ENCODE measurements around the gene ACTN4. TPM values are rescaled to one million over a fixed set of nuclear protein-coding genes. Genes with fewer than 3 reads are reported as not detected.

The ACTN4 gene
- total RNA-seq, 2 donors from 2014 or later = 1,019 to 1,060 TPM

DNA sequence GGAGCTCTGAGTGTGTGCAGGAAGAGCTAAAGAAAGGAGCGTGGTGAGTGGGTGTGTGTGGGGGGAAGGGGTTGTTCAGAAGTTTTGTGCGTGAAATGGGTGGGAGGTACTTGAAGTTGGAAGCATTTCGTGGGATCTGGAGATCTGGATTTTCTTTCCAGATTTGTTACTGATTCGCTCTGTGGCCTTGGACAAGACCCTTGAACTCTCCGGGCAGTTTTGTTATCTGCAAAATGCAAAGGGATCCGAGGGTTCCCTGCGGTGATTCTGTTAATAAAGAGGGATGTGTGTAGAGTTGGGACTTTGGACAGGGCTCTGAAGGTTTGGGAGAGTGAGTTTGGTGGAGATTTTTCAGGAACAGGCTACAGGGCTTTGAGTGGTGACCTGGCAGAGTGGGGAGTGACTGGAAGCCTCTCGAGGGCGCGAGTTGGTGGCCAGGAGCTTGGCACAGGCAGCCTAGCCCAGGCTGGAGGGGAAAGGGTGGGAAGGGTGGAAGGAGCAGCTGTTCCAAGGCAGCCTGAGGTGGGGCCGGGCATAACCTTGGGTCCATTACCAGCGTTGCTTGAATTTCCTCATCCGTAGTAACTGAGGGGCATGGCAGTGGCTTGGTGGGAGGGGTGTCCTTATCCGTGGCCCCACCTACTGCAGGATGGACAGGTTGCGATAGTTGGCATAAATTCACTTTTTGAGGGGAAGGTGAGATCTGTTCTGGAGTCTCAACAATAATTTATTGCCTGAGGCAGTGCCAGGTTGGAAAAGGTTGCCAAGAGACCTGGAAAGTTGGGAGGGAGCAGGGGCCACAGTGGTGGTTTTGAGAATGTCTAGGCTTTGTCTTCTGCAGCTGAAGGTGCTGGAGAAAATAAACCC is 2.1 kb downstream of the ACTN4 start:
- Histone ChIP-seq H3K36me3 (no peaks in the 10 kb centered on the region), H3K9ac (ENCODE audit: low read depth in 2 of 2, low read length in 2 of 2) (peak overlapping the region; percentile 100), H3K27me3 (no peaks in the 10 kb centered on the region), H3K27ac (peak overlapping the region; percentile 95), H3K4me1 (peaks cover 5% of the 10 kb centered on the region), H3K9me3 (no peaks in the 10 kb centered on the region), H3K4me3 (peak overlapping the region; percentile 79)
- TF ChIP-seq, protein P1, sequence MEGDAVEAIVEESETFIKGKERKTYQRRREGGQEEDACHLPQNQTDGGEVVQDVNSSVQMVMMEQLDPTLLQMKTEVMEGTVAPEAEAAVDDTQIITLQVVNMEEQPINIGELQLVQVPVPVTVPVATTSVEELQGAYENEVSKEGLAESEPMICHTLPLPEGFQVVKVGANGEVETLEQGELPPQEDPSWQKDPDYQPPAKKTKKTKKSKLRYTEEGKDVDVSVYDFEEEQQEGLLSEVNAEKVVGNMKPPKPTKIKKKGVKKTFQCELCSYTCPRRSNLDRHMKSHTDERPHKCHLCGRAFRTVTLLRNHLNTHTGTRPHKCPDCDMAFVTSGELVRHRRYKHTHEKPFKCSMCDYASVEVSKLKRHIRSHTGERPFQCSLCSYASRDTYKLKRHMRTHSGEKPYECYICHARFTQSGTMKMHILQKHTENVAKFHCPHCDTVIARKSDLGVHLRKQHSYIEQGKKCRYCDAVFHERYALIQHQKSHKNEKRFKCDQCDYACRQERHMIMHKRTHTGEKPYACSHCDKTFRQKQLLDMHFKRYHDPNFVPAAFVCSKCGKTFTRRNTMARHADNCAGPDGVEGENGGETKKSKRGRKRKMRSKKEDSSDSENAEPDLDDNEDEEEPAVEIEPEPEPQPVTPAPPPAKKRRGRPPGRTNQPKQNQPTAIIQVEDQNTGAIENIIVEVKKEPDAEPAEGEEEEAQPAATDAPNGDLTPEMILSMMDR (IDR thresholded peaks at IDR 0.05) = no peak
- intact Hi-C loops (cut with DNase I) = loop anchor here (5.0 kb wide), 1 partner anchor 33 kb away; no protein-coding TSS in a partner anchor
- DNase-seq = peak; percentile 91

DNA sequence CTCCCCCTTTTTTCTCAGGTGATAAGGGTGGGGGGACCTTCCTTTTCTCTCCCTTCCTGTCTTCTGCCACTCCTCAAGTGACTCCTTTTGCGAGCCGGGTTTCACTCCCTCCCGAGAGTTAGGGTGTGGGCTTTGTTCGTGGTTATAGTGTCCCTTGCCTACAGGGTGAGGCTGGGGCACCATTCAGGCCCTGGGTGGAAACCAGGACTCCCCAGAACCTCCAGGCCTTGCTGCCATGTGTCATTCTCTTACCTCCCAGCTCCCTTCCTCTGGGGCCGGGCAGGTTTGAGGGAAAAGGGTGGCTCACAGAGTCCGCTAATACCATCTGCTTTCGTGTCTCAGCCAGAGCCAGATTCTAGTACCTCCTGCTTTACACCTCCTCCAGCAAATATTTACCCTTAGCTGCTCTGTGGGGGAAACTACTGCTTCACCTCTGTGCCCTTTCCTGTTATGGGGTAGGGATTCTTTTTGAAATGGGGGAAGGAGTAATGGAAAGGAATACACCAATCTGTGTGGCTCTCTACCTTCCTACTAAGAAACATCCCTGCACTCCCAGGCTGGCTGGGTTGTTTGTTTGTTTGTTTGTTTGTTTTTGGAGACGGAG is 2.8 kb downstream of the ACTN4 start:
- DNase-seq = peak; percentile 69
- TF ChIP-seq, protein P1 (IDR thresholded peaks at IDR 0.05) = no peak
- Histone ChIP-seq H3K4me1 (peaks cover 13% of the 10 kb centered on the region), H3K27me3 (no peaks in the 10 kb centered on the region), H3K4me3 (peak overlapping the region; percentile 79), H3K36me3 (no peaks in the 10 kb centered on the region), H3K9ac (ENCODE audit: low read depth in 2 of 2, low read length in 2 of 2) (peak overlapping the region; percentile 100), H3K9me3 (no peaks in the 10 kb centered on the region), H3K27ac (peak overlapping the region; percentile 95)
- intact Hi-C loops (cut with DNase I) = no loop called here

DNA sequence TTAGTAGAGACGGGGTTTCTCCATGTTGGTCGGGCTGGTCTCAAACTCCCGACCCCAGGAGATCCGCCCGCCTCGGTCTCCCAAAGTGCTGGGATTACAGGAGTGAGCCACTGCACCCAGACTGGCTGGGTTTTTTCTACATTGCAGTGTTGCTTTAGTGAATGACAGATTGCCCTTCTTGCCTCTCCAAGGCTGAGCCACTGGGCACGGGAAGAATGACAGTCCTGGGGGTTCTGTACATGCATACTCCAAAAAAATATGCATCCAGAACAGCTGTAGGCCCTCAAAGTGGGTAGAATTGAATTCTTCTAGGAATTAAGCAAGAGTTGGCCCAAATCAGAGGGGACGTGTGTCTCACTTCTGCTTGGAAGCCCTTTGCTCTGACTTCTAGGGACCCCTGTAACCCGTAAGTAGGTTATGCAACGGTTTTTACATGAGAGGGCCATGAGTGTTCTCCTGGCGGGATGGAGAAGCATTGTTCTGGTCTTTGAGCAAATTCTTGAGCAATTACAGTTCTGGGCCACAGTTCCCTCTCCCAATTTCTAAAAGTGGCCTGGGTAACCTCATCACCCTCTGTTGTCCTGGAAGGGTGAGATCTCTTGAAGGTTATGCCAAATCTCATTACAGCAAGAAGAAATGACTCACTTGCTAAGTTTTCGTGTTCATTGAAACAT is 3.6 kb downstream of the ACTN4 start:
- Histone ChIP-seq H3K27ac (peak overlapping the region; percentile 95), H3K4me1 (peaks cover 17% of the 10 kb centered on the region), H3K9me3 (no peaks in the 10 kb centered on the region), H3K4me3 (peak overlapping the region; percentile 79), H3K27me3 (no peaks in the 10 kb centered on the region), H3K9ac (ENCODE audit: low read depth in 2 of 2, low read length in 2 of 2) (peak overlapping the region; percentile 100), H3K36me3 (no peaks in the 10 kb centered on the region)
- intact Hi-C loops (cut with DNase I) = no loop called here
- no peak for DNase-seq
- TF ChIP-seq, protein P1 (IDR thresholded peaks at IDR 0.05) = no peak

DNA sequence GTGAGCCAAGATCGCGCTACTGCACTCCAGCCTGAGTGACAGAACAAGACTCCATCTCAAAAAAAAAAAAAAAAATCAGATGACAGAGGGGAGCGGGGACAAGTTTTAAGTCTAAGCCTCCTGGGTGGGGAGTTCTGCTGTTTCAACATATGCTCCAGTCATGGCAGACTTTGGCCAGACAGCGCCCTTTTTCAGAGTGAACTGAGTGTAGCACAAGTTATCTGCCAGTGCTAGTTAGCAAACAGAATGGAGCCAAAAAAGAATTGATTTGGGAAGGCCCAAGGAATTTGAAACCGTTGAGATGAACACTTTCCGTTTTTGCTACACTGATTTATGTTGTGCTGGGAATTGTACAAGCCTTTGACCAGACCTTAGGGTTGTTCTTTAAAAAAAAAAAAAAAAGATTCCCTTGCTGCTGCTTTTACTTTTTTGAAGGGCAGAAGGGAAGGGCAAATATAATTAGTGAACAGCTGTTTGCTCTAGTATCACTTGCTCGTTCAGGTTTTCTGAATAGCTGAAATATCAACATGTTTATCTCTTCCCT is 5.7 kb downstream of the ACTN4 start:
- Histone ChIP-seq H3K9me3 (no peaks in the 10 kb centered on the region), H3K36me3 (no peaks in the 10 kb centered on the region), H3K27ac (peak overlapping the region; percentile 95), H3K9ac (ENCODE audit: low read depth in 2 of 2, low read length in 2 of 2) (peak overlapping the region in 1 of 2 donors; percentile 100), H3K4me1 (peaks cover 26% of the 10 kb centered on the region), H3K27me3 (no peaks in the 10 kb centered on the region), H3K4me3 (no peak overlapping the region)
- intact Hi-C loops (cut with DNase I) = no loop called here
- TF ChIP-seq, protein P1 (IDR thresholded peaks at IDR 0.05) = no peak
- DNase-seq = peak; percentile 83

DNA sequence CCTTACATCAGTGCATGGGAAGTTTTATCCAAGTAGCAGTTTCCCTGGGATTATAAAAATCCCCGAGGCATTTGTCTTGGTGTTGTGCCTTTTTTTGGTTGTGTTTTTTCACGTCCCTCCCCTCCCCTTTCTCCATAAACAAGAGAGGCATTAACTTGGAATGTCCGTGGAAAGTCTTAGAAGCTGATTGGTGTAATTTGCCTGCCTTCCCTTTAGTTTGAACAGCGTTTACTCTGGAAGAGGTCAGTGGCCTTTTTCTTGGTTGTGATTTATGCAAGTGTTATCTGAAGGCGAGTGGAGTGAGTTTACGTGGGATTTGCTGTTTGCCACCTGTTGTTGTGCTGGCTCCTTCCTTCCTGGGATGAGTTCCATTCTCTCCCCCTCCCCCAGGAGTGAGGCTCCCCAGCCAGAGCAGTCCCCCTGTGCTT is 7.2 kb downstream of the ACTN4 start:
- Histone ChIP-seq H3K27me3 (no peaks in the 10 kb centered on the region), H3K4me1 (peaks cover 36% of the 10 kb centered on the region), H3K9ac (ENCODE audit: low read depth in 2 of 2, low read length in 2 of 2) (peak overlapping the region in 1 of 2 donors; percentile 100), H3K27ac (peak overlapping the region; percentile 95), H3K9me3 (no peaks in the 10 kb centered on the region), H3K36me3 (no peaks in the 10 kb centered on the region), H3K4me3 (no peak overlapping the region)
- TF ChIP-seq, protein P1 (IDR thresholded peaks at IDR 0.05) = no peak
- no peak for DNase-seq
- intact Hi-C loops (cut with DNase I) = no loop called here
